ENCODE results near the gene RCOR3. TPM values are rescaled to one million over a fixed set of nuclear protein-coding genes. Genes with fewer than 3 reads are reported as not detected.

The RCOR3 gene
- total RNA-seq, 1 donor from 2014 or later: 51.6 TPM

DNA sequence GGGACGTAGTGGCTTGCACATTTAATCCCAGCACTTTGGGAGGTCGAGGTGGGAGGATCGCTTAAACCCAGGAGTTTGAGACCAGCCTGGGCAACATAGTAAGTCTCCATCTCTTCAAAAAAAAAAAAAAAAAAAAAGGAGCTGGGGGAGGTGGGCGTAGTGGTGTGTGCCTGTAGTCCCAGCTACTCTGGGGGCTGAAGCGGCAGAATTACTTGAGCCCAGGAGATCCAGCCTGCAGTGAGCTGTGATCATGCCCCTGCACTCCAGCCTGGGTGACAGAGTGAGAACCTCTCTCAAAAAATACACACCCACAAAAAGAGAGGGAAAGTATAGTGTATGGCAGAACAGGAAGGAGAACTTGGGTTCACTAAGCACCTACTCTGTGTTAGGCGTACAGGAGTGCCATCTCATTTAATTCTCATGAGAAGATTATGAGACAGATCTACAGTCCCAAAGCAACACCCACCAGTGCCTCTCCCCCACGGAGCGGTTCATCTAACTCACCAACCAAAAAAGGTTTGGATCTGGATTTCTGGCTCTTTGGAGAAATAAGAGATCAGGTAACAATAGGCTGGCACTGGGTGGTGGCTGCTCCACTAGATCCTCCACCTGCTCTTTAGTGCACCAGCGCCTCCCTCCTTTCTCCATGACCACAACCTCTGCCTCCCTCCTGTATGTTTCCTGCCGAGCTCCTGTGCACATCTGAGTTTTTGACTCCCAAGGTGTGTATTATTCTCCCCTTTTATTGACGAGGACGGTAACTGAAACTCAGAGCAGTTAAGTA lies 66.0 kb downstream of the RCOR3 start:
- Mint-ChIP-seq H3K36me3 (ENCODE audit: low read depth) (no peaks in the 10 kb centered on the region), H3K4me3 (peak overlapping the region; percentile 89), H3K9me3 (no peaks in the 10 kb centered on the region), H3K27ac (ENCODE audit: unreplicated experiment) (no peak overlapping the region), H3K4me1 (peaks cover 19% of the 10 kb centered on the region), H3K27me3 (ENCODE audit: low read depth) (peaks cover 25% of the 10 kb centered on the region)
- TF ChIP-seq, protein P1, sequence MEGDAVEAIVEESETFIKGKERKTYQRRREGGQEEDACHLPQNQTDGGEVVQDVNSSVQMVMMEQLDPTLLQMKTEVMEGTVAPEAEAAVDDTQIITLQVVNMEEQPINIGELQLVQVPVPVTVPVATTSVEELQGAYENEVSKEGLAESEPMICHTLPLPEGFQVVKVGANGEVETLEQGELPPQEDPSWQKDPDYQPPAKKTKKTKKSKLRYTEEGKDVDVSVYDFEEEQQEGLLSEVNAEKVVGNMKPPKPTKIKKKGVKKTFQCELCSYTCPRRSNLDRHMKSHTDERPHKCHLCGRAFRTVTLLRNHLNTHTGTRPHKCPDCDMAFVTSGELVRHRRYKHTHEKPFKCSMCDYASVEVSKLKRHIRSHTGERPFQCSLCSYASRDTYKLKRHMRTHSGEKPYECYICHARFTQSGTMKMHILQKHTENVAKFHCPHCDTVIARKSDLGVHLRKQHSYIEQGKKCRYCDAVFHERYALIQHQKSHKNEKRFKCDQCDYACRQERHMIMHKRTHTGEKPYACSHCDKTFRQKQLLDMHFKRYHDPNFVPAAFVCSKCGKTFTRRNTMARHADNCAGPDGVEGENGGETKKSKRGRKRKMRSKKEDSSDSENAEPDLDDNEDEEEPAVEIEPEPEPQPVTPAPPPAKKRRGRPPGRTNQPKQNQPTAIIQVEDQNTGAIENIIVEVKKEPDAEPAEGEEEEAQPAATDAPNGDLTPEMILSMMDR (conservative IDR thresholded peaks at IDR 0.05): no peak
- no peak for DNase-seq (ENCODE audit: low read depth, low spot score)

DNA sequence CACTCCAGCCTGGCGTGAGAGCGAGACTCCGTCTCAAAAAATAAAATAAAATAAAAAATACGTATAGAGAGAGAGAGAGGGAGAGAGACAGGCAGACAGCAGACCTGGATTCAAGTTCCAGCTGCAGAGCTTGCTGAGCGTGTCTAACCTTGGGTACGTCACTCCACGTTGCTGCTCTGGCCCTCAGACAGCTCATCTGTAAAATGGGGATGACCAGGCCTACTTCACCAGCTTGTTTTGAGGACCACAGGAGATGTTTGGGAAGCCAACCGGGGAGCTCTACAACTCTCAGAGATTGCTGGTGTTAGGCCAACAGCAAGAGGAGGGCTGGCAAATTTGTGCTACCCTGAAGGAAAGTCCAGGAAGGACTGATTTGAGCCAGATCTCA lies 67.0 kb downstream of the RCOR3 start:
- peaks cover 25% of the 10 kb centered on the region for H3K27me3 Mint-ChIP-seq (ENCODE audit: low read depth)
- TF ChIP-seq, protein P1 (conservative IDR thresholded peaks at IDR 0.05): no peak
- peak overlapping the region; percentile 89 for H3K4me3 Mint-ChIP-seq
- no peak for DNase-seq (ENCODE audit: low read depth, low spot score)
- peaks cover 27% of the 10 kb centered on the region for H3K4me1 Mint-ChIP-seq
- peak overlapping the region; percentile 82 for H3K27ac Mint-ChIP-seq (ENCODE audit: unreplicated experiment)
- H3K9me3 Mint-ChIP-seq: no peaks in the 10 kb centered on the region
- H3K36me3 Mint-ChIP-seq (ENCODE audit: low read depth): no peaks in the 10 kb centered on the region

DNA sequence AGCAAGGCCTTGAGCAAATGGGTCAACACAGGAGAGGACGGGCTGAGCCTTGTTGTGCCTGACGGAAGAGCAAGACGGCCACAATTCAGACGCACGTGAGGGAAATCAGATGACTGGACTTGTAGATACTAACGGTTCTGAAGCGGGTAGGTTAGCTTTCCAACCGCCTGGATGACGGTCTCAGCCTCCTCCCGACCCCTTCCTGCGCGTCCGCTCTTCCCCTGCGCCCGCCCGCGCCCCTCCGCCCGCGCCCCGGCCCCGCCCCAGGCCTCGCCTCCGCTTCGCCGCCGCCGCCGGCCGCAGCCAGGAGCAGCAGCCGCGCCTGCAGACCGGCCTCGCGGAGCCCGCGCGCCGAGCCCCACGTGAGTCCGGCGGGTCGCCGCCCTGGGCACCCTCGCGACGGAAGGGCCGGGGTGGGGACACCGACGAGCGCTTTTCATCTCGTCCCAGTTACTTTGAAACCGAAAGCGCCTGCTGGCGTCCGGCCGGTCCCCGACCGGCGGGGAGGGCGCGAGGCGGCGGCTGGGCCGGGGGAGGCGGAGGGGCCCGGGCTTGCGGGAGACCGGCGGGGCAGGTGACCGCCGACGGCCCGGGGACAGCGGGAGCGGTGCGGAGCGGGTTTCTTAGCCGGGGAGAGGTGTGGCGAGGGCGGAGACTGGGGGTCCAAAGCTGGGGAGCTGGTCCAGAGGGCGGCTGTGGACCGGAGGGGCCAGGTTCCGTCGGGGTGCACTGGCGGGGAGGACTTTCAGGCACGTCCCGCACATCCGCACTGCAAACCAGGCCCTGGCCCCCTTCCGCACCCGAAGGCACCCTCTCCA lies 67.6 kb downstream of the RCOR3 start, which contains the start of gene TRAF5:
TRAF5 (plus strand) TSS at position 306 of the 818 bp plus-strand sequence. CDS start 26,407 bp downstream, outside the sequence.
- Mint-ChIP-seq H3K9me3 (no peaks in the 10 kb centered on the region), H3K27me3 (ENCODE audit: low read depth) (peaks cover 25% of the 10 kb centered on the region), H3K27ac (ENCODE audit: unreplicated experiment) (peak within 1 kb of the TSS; percentile 82), H3K4me3 (peak within 1 kb of the TSS; percentile 90), H3K4me1 (peaks cover 31% of the 10 kb centered on the region), H3K36me3 (ENCODE audit: low read depth) (no peaks in the 10 kb centered on the region)
- DNase-seq (ENCODE audit: low read depth, low spot score): peak; percentile 57
- TF ChIP-seq, protein P1 (conservative IDR thresholded peaks at IDR 0.05): no peak

DNA sequence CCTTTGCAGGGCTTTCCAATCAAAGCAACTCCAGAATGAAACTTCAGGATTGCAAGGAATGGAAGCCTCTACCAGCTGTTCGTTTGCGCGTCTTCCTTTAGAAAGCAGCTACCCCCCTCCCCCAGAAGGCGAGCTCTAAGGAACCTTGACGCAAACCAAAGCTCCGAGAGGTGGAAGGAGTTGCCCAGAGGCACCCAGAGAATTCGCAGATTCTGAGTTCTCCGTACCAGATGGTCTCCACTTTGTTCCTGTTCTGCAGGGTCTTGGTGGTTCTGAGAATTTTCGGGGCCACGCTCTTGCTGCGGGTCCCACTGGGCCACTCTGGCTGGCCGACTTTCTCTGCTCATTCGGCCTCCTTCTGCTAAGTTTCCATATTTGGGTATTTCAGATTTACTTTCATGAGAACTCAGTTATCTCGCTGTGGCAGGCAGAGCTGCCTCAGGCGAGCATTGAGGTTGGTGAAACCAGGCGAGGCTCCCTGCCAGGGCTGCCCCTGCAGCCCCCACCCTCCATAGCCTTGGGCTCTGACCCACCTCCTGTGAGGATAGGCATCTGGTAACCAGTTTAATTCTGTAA lies 68.3 kb downstream of the RCOR3 start:
- H3K9me3 Mint-ChIP-seq: no peaks in the 10 kb centered on the region
- no peak overlapping the region for H3K27ac Mint-ChIP-seq (ENCODE audit: unreplicated experiment)
- H3K4me1 Mint-ChIP-seq: peaks cover 38% of the 10 kb centered on the region
- H3K36me3 Mint-ChIP-seq (ENCODE audit: low read depth): no peaks in the 10 kb centered on the region
- TF ChIP-seq, protein P1 (conservative IDR thresholded peaks at IDR 0.05): no peak
- peaks cover 21% of the 10 kb centered on the region for H3K27me3 Mint-ChIP-seq (ENCODE audit: low read depth)
- H3K4me3 Mint-ChIP-seq: peak overlapping the region; percentile 90
- DNase-seq (ENCODE audit: low read depth, low spot score): no peak

DNA sequence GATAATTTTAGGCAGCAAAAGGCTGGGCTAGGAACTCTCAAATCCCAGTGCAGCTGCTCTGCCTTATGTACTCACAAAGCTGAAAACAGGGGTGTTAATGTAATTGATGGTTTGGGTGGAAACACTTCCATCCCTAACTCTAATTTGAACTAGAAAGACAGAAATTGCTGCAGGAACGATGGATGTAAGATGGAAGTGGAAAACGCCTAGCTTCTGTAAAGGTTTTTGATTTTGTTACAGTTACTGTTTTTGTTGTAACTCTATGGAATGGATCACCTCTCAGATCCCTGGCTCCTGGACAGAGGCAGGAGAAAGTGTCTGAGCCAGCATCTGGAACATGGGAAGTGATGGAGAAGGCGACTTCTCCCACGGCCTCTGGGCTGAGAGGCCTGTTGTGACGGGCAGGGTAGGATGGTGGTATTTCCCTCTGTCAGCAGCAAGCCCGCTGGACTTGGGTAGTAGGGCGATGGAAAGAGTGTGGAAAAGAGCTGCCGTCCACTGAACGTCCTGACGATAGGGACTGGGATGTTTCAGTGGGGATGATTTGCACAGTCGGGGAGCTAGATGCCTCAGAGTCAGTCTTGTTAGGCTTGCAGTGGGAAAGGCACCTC lies 69.0 kb downstream of the RCOR3 start:
- TF ChIP-seq, protein P1 (conservative IDR thresholded peaks at IDR 0.05): no peak
- no peaks in the 10 kb centered on the region for H3K36me3 Mint-ChIP-seq (ENCODE audit: low read depth)
- H3K4me1 Mint-ChIP-seq: peaks cover 40% of the 10 kb centered on the region
- no peak overlapping the region for H3K27ac Mint-ChIP-seq (ENCODE audit: unreplicated experiment)
- no peaks in the 10 kb centered on the region for H3K9me3 Mint-ChIP-seq
- DNase-seq (ENCODE audit: low read depth, low spot score): no peak
- H3K4me3 Mint-ChIP-seq: peak overlapping the region; percentile 90
- peaks cover 21% of the 10 kb centered on the region for H3K27me3 Mint-ChIP-seq (ENCODE audit: low read depth)
